Astrocyte (in vitro differentiated cells and primary cell): Measurements from ENCODE around the gene TWNK.

Experiments
- CTCF ChIP-seq: IDR thresholded peaks from 2 replicates; pipeline ENCODE4 v1.5.1; 2011; ENCODE audit warnings: low read depth, mild to moderate bottlenecking, inconsistent platforms, low read length, moderate library complexity; ENCODE audit not compliant: insufficient read depth
- EZH2 ChIP-seq: IDR thresholded peaks from 2 replicates; pipeline ENCODE4 v1.6.1; 2012; ENCODE audit warnings: mild to moderate bottlenecking, low read length, inconsistent platforms; ENCODE audit not compliant: insufficient read depth

- TF ChIP-seq CTCF = no peak
- no peak for TF ChIP-seq EZH2
These were observed 15.1 kb downstream of the TWNK start for GRCh38 chr10:101002456-101002855.
